NT2/D1 (cell line): ENCODE results near the gene MYOT.

Experiments
- DNase-seq: peaks from one replicate; pipeline ENCODE4 v3.0.0-alpha.2; 2011; ENCODE audit warnings: low read depth, low spot score
- H3K27me3 ChIP-seq: 2 replicates; pipeline ENCODE4 v1.6.0; 2011; ENCODE audit warnings: mild to moderate bottlenecking; ENCODE audit not compliant: insufficient read length, insufficient read depth
- H3K36me3 ChIP-seq: 2 replicates; pipeline ENCODE4 v1.6.1; 2011; ENCODE audit warnings: mild to moderate bottlenecking, low read length, mixed read lengths; ENCODE audit not compliant: insufficient read depth, insufficient read length
- H3K4me1 ChIP-seq: 2 replicates; pipeline ENCODE4 v1.5.1; 2011; ENCODE audit not compliant: insufficient read depth, insufficient read length
- H3K4me3 ChIP-seq: 2 replicates; pipeline ENCODE4 v1.5.1; 2011; ENCODE audit warnings: low read depth; ENCODE audit not compliant: insufficient read length
- H3K9ac ChIP-seq: 2 replicates; pipeline ENCODE4 v1.6.0; 2011; ENCODE audit warnings: low read depth; ENCODE audit not compliant: insufficient read length
- H3K9me3 ChIP-seq: 2 replicates; pipeline ENCODE4 v1.5.1; 2011; ENCODE audit warnings: mild to moderate bottlenecking, low read length; ENCODE audit not compliant: insufficient read depth
- SUZ12 ChIP-seq: IDR thresholded peaks from 2 replicates; pipeline ENCODE4 v1.6.1; 2011; ENCODE audit not compliant: insufficient read length, insufficient read depth; ENCODE audit errors: extremely low read depth
- YY1 ChIP-seq: IDR thresholded peaks from 2 replicates; pipeline ENCODE4 v1.6.1; 2011; ENCODE audit not compliant: insufficient read length, insufficient read depth
- ZNF274 ChIP-seq: IDR thresholded peaks from 2 replicates; pipeline ENCODE4 v1.6.1; 2011; ENCODE audit warnings: mild to moderate bottlenecking, low read depth, low read length

The MYOT gene

DNA sequence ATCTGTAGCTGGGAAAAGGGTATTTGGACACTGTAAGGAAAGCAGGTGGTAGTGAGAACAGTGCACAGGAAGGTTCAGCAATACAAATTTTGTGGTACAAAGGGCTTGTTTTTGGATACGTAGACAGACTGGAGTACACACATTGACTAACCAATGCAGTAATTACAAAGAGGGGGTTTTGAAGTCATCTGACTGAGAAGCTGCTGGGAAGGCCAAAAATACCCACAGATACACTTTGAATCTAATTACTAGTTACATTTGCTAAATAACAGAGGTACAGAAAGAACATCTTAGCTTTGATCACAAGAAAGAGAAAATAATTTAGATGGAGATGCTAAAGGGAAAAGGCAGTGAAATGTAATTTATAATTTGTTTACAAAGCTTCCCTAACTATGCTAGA is 67.5 kb downstream of the MYOT start:
- H3K27me3 ChIP-seq: no peaks in the 10 kb centered on the region
- H3K9ac ChIP-seq: no peak overlapping the region
- TF ChIP-seq ZNF274: no peak
- no peak for TF ChIP-seq YY1
- no peak for TF ChIP-seq SUZ12
- peaks cover 32% of the 10 kb centered on the region for H3K36me3 ChIP-seq
- H3K4me3 ChIP-seq: no peak overlapping the region
- H3K4me1 ChIP-seq: no peaks in the 10 kb centered on the region
- DNase-seq: no peak
- H3K9me3 ChIP-seq: no peaks in the 10 kb centered on the region

DNA sequence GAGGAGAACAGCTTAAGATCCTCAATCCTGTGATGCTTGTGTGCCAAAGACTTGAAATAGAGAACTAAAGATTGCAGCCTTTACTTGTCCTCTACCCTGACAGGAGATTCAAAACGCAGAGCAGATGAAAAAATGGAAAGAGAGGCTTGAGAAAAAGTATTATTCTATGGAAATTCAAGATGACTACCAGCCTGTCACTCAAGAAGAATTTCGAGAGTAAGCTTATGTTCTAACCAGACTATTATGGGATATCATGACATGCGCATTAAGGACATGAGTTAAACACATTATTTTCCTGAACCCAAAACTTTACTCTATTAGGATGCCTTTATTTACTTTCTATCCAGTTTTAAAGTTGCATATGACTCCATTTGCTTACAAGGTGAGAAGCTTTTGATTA is 68.0 kb downstream of the MYOT start:
- TF ChIP-seq ZNF274 (no peak), SUZ12 (no peak), YY1 (no peak)
- Histone ChIP-seq H3K4me1 (no peaks in the 10 kb centered on the region), H3K9ac (no peak overlapping the region), H3K36me3 (peaks cover 36% of the 10 kb centered on the region), H3K27me3 (no peaks in the 10 kb centered on the region), H3K4me3 (no peak overlapping the region), H3K9me3 (no peaks in the 10 kb centered on the region)
- DNase-seq: no peak
